ENCODE data around the gene DHPS. TPM values are rescaled to one million over a fixed set of nuclear protein-coding genes. Genes with fewer than 3 reads are reported as not detected.
A peak's percentile ranks its signal among the peaks of the same experiment; 100 is the strongest.
"Not testable (repeated sequence)": the region's sequence is repeated elsewhere in the genome, so short reads cannot be mapped to it uniquely, and the experiment has no call there.

Gene DHPS
- total RNA-seq, 6 donors from 2014 or later = 71.6 to 190 (median 94.3) TPM

- ATAC-seq (ENCODE audit: low FRiP score in 2 of 2) (no peak), DNase-seq (no peak)
- peaks cover 15 to 34% (median 18%) of the 10 kb centered on the region in 4 donors for H3K4me1 ChIP-seq
- H3K4me3 ChIP-seq = no peak overlapping the region
- H3K27me3 ChIP-seq = no peaks in the 10 kb centered on the region
- WGBS, 2 donors = 98 to 100% methylated on average over 2 of the region's 2 CpGs
- H3K27ac ChIP-seq = no peak overlapping the region
- peaks cover 9 to 42% (median 39%) of the 10 kb centered on the region in 4 donors for H3K36me3 ChIP-seq
- H3K9me3 ChIP-seq = no peaks in the 10 kb centered on the region
- TF ChIP-seq CTCF (IDR thresholded peaks at IDR 0.05) = no peak
- no peak for TF ChIP-seq POLR2A (IDR thresholded peaks at IDR 0.05)
- TF ChIP-seq POLR2AphosphoS5 (IDR thresholded peaks at IDR 0.05) = no peak
- TF ChIP-seq EP300 (IDR thresholded peaks at IDR 0.05) = no peak
Observed at GRCh38 chr19:12726988-12727316, 45.3 kb upstream of the DHPS start.

DNA sequence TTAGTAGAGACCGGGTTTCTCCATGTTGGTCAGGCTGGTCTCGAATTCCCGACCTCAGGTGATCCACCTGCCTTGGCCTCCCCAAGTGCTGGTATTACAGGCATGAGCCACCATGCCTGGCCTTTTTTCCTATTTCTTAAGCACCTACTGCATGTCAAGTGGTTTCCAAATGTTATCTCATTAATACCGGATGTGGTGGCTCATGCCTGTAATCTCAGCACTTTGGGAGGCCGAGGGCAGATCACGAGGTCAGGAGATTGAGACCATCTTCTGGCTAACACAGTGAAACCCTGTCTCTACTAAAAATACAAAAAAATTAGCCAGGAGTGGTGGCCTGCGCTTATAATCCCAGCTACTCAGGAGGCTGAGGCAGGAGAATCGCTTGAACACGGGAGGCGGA is 43.9 kb upstream of the DHPS start:
- ATAC-seq (ENCODE audit: low FRiP score in 2 of 2) = not testable (repeated sequence)

DNA sequence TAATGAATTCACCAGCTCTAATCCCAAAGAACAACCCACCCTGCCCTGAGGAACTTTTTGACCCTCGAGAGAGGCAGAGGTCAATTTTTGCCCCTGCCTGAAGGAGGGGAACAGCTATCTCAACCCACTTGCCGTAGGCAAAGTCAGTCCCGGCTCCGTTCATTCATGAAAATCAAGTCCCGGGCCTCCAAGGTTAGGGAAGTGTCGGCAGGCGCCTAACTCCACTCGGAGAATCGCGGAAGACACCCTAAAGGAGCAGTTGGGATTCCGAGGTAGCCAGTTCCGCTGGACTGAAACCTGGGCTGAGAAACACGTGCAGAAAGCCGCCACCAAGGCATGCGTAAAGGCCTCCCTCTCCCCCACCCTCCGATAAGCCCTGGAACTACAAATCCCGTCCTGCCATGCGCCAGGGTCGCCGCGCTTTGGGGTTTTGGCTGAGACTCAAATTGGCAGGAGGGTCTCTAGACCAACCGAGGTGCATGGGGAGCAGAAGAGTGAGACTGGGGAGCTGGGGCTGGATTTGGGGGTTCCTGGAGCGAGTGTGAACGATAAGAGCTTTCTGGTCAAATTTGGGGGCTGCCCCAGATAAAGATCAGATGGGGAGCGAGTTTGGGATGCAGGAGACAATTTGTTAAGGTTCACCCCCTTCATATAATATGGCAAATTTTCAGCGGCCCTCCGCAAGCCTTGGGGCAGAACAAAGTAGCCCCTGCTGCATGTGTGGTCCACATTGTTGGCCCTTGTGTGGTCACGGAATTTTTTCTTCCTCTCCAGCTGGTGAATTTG is 42.2 kb upstream of the DHPS start, which contains the start of gene TNPO2:
TNPO2 (minus strand) TSS at position 292 of the 786 bp plus-strand sequence. CDS start 2,955 bp downstream, outside the sequence.
- TF ChIP-seq EP300 (IDR thresholded peaks at IDR 0.05) = no peak
- WGBS, 2 donors = 5% methylated on average over 21 to 28 of the region's 28 CpGs
- Histone ChIP-seq H3K4me3 (peak within 1 kb of the TSS in 3 of 4 donors; percentile 92 to 95 (median 92)), H3K27me3 (no peaks in the 10 kb centered on the region), H3K9me3 (no peaks in the 10 kb centered on the region), H3K36me3 (peaks cover 0 to 14% (median 13%) of the 10 kb centered on the region in 4 donors), H3K27ac (peak within 1 kb of the TSS; percentile 92 to 98 (median 94)), H3K4me1 (peaks cover 31 to 38% (median 34%) of the 10 kb centered on the region in 4 donors)
- ATAC-seq (ENCODE audit: low FRiP score in 2 of 2) (peak; percentile 56 to 67), DNase-seq (peak in 1 of 2 donors; percentile 63)

More for the DNA sequence above, 43.9 kb upstream of the DHPS start:
- DNase-seq, H3K27me3 ChIP-seq, H3K4me3 ChIP-seq, H3K27ac ChIP-seq, H3K9me3 ChIP-seq: not testable (repeated sequence)
- WGBS, 2 donors = 90 to 92% methylated on average over 10 of the region's 10 CpGs
- peaks cover 7 to 30% (median 27%) of the 10 kb centered on the region in 4 donors for H3K36me3 ChIP-seq
- H3K4me1 ChIP-seq = peaks cover 25 to 31% (median 27%) of the 10 kb centered on the region in 4 donors

DNA sequence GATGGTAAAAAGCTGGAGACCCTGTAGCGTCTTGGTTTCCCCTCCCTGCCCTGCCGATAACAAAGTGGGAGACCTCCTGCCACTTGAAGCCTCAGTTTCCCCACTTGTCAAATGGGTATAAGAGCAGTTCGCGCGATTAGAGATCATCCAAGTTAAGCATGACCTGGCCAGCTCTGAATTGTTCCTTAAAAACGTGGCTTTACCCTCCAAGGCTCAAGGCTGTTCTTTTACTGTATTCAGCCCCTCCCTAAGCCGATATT is 41.6 kb upstream of the DHPS start:
- Histone ChIP-seq H3K4me1 (peaks cover 31 to 38% (median 34%) of the 10 kb centered on the region in 4 donors), H3K36me3 (peaks cover 0 to 15% (median 11%) of the 10 kb centered on the region in 4 donors), H3K9me3 (no peaks in the 10 kb centered on the region), H3K27ac (peak overlapping the region; percentile 56 to 98 (median 92)), H3K4me3 (peak overlapping the region in 3 of 4 donors; percentile 92 to 95 (median 92)), H3K27me3 (no peaks in the 10 kb centered on the region)
- DNase-seq (no peak), ATAC-seq (ENCODE audit: low FRiP score in 2 of 2) (no peak)
- WGBS, 2 donors = 5 to 6% methylated on average over 7 of the region's 7 CpGs
- TF ChIP-seq POLR2AphosphoS5 (IDR thresholded peaks at IDR 0.05) (no peak), EP300 (IDR thresholded peaks at IDR 0.05) (no peak), POLR2A (IDR thresholded peaks at IDR 0.05) (no peak), CTCF (IDR thresholded peaks at IDR 0.05) (no peak)

GRCh38 chr19:12722566-12723380 is 41.1 kb upstream of the DHPS start:
- 2% methylated on average over 32 of the region's 32 CpGs for WGBS, 2 donors
- peak overlapping the region; percentile 83 to 95 (median 92) for H3K4me3 ChIP-seq

More at GRCh38 chr19:12722566-12723380, 41.1 kb upstream of the DHPS start:
- H3K36me3 ChIP-seq = peaks cover 0 to 16% (median 9%) of the 10 kb centered on the region in 4 donors
- H3K4me1 ChIP-seq = peaks cover 31 to 38% (median 34%) of the 10 kb centered on the region in 4 donors
- TF ChIP-seq EP300 (IDR thresholded peaks at IDR 0.05) (no peak), POLR2A (IDR thresholded peaks at IDR 0.05) (peak in 1 of 4 donors; percentile 41), POLR2AphosphoS5 (IDR thresholded peaks at IDR 0.05) (peak; percentile 73 to 88), CTCF (IDR thresholded peaks at IDR 0.05) (peak in 1 of 6 experiments; percentile 17)
- H3K9me3 ChIP-seq = no peaks in the 10 kb centered on the region
- DNase-seq (peak in 1 of 2 donors; percentile 98), ATAC-seq (ENCODE audit: low FRiP score in 2 of 2) (peak; percentile 94 to 96)
- H3K27ac ChIP-seq = peak overlapping the region; percentile 92 to 98 (median 94)
- H3K27me3 ChIP-seq = no peaks in the 10 kb centered on the region
